Measurements from ENCODE around the gene ADAT1.
"Not testable (repeated sequence)": the region's sequence is repeated elsewhere in the genome, so short reads cannot be mapped to it uniquely, and the experiment has no call there.

The ADAT1 gene

GRCh38 chr16:75620326-75621169 is 2.5 kb downstream of the ADAT1 start:
- peak in 1 of 2 donors; percentile 17 for DNase-seq (ENCODE audit: low read depth in 2 of 2)

- no peak for DNase-seq (ENCODE audit: low read depth in 2 of 2)
Observed at GRCh38 chr16:75618780-75619179, 4.3 kb downstream of the ADAT1 start.

GRCh38 chr16:75617121-75617520 is 6.0 kb downstream of the ADAT1 start:
- no peak for DNase-seq (ENCODE audit: low read depth in 2 of 2)

GRCh38 chr16:75616521-75617010 is 6.5 kb downstream of the ADAT1 start:
- no peak for DNase-seq (ENCODE audit: low read depth in 2 of 2)

- no peak for DNase-seq (ENCODE audit: low read depth in 2 of 2)
Observed at GRCh38 chr16:75615619-75616018, 7.5 kb downstream of the ADAT1 start.

- DNase-seq (ENCODE audit: low read depth in 2 of 2), result no peak
Observed at GRCh38 chr16:75614066-75614897, 8.8 kb downstream of the ADAT1 start.

- no peak for DNase-seq (ENCODE audit: low read depth in 2 of 2)
Observed at GRCh38 chr16:75606507-75606906, 16.6 kb downstream of the ADAT1 start.

GRCh38 chr16:75603241-75603640 is 19.8 kb downstream of the ADAT1 start:
- DNase-seq (ENCODE audit: low read depth in 2 of 2), result no peak

GRCh38 chr16:75599452-75600277 is 23.4 kb downstream of the ADAT1 start:
- DNase-seq (ENCODE audit: low read depth in 2 of 2), result no peak

GRCh38 chr16:75593825-75594820 is 29.0 kb downstream of the ADAT1 start:
- DNase-seq (ENCODE audit: low read depth in 2 of 2), result no peak

- no peak for DNase-seq (ENCODE audit: low read depth in 2 of 2)
Observed at GRCh38 chr16:75593308-75593707, 29.8 kb downstream of the ADAT1 start.

GRCh38 chr16:75591927-75592326 is 31.2 kb downstream of the ADAT1 start:
- not testable (repeated sequence) for DNase-seq (ENCODE audit: low read depth in 2 of 2)

- no peak for DNase-seq (ENCODE audit: low read depth in 2 of 2)
Observed at GRCh38 chr16:75590920-75591843, 31.9 kb downstream of the ADAT1 start.

- no peak for DNase-seq (ENCODE audit: low read depth in 2 of 2)
Observed at GRCh38 chr16:75589306-75589705, 33.8 kb downstream of the ADAT1 start.

GRCh38 chr16:75588716-75589115 is 34.4 kb downstream of the ADAT1 start:
- no peak for DNase-seq (ENCODE audit: low read depth in 2 of 2)

GRCh38 chr16:75584108-75584507 is 39.0 kb downstream of the ADAT1 start:
- DNase-seq (ENCODE audit: low read depth in 2 of 2), result no peak

- no peak for DNase-seq (ENCODE audit: low read depth in 2 of 2)
Observed at GRCh38 chr16:75579281-75579834, 43.7 kb downstream of the ADAT1 start.

- DNase-seq (ENCODE audit: low read depth in 2 of 2), result no peak
Observed at GRCh38 chr16:75578725-75579124, 44.4 kb downstream of the ADAT1 start.

GRCh38 chr16:75578212-75578611 is 44.9 kb downstream of the ADAT1 start:
- DNase-seq (ENCODE audit: low read depth in 2 of 2), result no peak

All from stimulated activated CD8-positive, alpha-beta memory T cell treated with anti-CD3 and anti-CD28 coated beads, Interleukin-2, amount 100 ng/mL, for 1 hour (primary cell).